HEK293 (cell line): ENCODE data around the gene SERPINE3.

Experiments used
- CTCF ChIA-PET: fragments of 350-600 bp; formaldehyde crosslinking; extraction: SDS; loops from one replicate; lab custom pipeline; 2021; ENCODE audit warnings: antibody characterized with exemption; lab: Yijun Ruan, JAX
- POLR2A ChIA-PET: fragments of 300-600 bp; formaldehyde crosslinking; extraction: SDS; loops from one replicate; lab custom pipeline; 2020; ENCODE audit warnings: antibody characterized with exemption, inconsistent platforms; lab: Yijun Ruan, JAX
- H3K27ac ChIP-seq: fragments of 200-500 bp; sonication (Bioruptor generic); 2 replicates; pipeline ENCODE4 v1.5.1; 2014; ENCODE audit warnings: low read depth, low read length, control low read depth, inconsistent platforms; ENCODE audit errors: extremely low read depth
- H3K36me3 ChIP-seq, 2 experiments: fragments of 200-500 bp in 1 of 2; sonication (Bioruptor generic) in 1 of 2; 1 replicate in 1 of 2; 2 replicates in 1 of 2; pipeline ENCODE4 v1.5.1; 2014 to 2017; ENCODE audit warnings: inconsistent platforms in 2 of 2, low read length in 2 of 2; ENCODE audit not compliant: control insufficient read depth in 2 of 2, insufficient read depth in 1 of 2
- H3K4me1 ChIP-seq: fragments of 200-500 bp; sonication (Bioruptor generic); 2 replicates; pipeline ENCODE4 v1.5.1; 2014; ENCODE audit warnings: mild to moderate bottlenecking, low read length, inconsistent platforms; ENCODE audit not compliant: control insufficient read depth, insufficient read depth
- H3K4me3 ChIP-seq: 2 replicates; pipeline ENCODE4 v1.5.1; 2011; ENCODE audit warnings: low read depth, mild to moderate bottlenecking, control low read depth, low read length, moderate library complexity
- H3K9me3 ChIP-seq: fragments of 200-500 bp; sonication (Bioruptor generic); 2 replicates; pipeline ENCODE4 v1.5.1; 2014; ENCODE audit warnings: low read depth, low read length, inconsistent platforms; ENCODE audit not compliant: control insufficient read depth, insufficient read depth
- GFI1B ChIP-seq: fragments of 450-650 bp; formaldehyde crosslinking; IDR thresholded peaks from 2 replicates; pipeline ENCODE4 v1.5.1; 2016; ENCODE audit warnings: missing biosample characterization, missing genetic modification characterization
- GLIS2 ChIP-seq: fragments of 450-650 bp; formaldehyde crosslinking; IDR thresholded peaks from 2 replicates; pipeline ENCODE4 v1.5.1; 2016; ENCODE audit warnings: missing biosample characterization, missing genetic modification characterization
- ZBTB11 ChIP-seq: fragments of 450-650 bp; formaldehyde crosslinking; conservative IDR thresholded peaks from 2 replicates; pipeline ENCODE4 v1.5.1; 2016; ENCODE audit warnings: low read depth, missing biosample characterization, missing genetic modification characterization
- ZBTB20 ChIP-seq: fragments of 450-650 bp; formaldehyde crosslinking; IDR thresholded peaks from 2 replicates; pipeline ENCODE4 v1.5.1; 2016; ENCODE audit warnings: missing biosample characterization, missing genetic modification characterization
- ZFP41 ChIP-seq: fragments of 450-650 bp; formaldehyde crosslinking; IDR thresholded peaks from 2 replicates; pipeline ENCODE4 v1.5.1; 2016; ENCODE audit warnings: missing biosample characterization, missing genetic modification characterization, borderline replicate concordance
- ZNF138 ChIP-seq: fragments of 450-650 bp; formaldehyde crosslinking; IDR thresholded peaks from 2 replicates; pipeline ENCODE4 v1.5.1; 2016; ENCODE audit warnings: missing biosample characterization, missing genetic modification characterization, borderline replicate concordance
- ZNF140 ChIP-seq: fragments of 450-650 bp; formaldehyde crosslinking; IDR thresholded peaks from 2 replicates; pipeline ENCODE4 v1.5.1; 2016; ENCODE audit warnings: missing biosample characterization, missing genetic modification characterization
- ZNF174 ChIP-seq: fragments of 450-650 bp; formaldehyde crosslinking; IDR thresholded peaks from 2 replicates; pipeline ENCODE4 v1.5.0; 2017; ENCODE audit warnings: missing biosample characterization, mild to moderate bottlenecking, missing genetic modification characterization
- ZNF37A ChIP-seq: fragments of 450-650 bp; IDR thresholded peaks from 2 replicates; pipeline ENCODE4 v1.5.1; 2018; ENCODE audit warnings: missing biosample characterization, missing genetic modification characterization
- ZNF391 ChIP-seq: fragments of 450-650 bp; formaldehyde crosslinking; IDR thresholded peaks from 2 replicates; pipeline ENCODE4 v1.5.1; 2016; ENCODE audit warnings: low read depth, missing biosample characterization, missing genetic modification characterization, borderline replicate concordance
- ZNF623 ChIP-seq: fragments of 450-650 bp; formaldehyde crosslinking; IDR thresholded peaks from 2 replicates; pipeline ENCODE4 v1.5.1; 2016; ENCODE audit warnings: missing biosample characterization, missing genetic modification characterization
- ZNF660 ChIP-seq: fragments of 450-650 bp; IDR thresholded peaks from 2 replicates; pipeline ENCODE4 v1.5.1; 2018; ENCODE audit warnings: missing biosample characterization, mild to moderate bottlenecking, missing genetic modification characterization
- TF ChIP-seq, protein P1 (sequence below): fragments of 450-650 bp; formaldehyde crosslinking; IDR thresholded peaks from 2 replicates; pipeline ENCODE4 v1.5.1; 2016; ENCODE audit warnings: missing biosample characterization, missing genetic modification characterization

Gene SERPINE3

DNA sequence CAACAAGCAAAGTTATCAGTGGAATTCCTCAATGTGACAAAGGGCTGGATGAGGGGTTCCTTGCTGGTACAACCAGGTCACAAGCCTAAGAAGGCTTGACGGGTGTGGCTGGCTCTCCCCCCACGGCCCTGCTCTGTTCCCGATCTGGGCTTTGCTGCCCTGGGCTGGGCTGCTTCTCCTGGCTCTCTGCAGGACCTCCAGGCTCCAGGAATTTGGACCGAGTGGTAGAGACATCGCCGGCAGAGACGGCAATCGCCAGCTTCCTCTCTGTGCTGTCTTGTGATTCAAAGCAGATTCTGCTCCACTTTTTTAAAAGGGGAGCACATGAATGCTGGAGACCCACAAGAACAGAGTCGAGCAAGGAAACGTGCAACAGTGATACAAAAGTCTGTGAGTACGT is at the start of gene SERPINE3:
SERPINE3 (plus strand) TSS at position 338 of the 400 bp plus-strand sequence. CDS start 1,401 bp downstream, outside the sequence.
- TF ChIP-seq, protein P1, sequence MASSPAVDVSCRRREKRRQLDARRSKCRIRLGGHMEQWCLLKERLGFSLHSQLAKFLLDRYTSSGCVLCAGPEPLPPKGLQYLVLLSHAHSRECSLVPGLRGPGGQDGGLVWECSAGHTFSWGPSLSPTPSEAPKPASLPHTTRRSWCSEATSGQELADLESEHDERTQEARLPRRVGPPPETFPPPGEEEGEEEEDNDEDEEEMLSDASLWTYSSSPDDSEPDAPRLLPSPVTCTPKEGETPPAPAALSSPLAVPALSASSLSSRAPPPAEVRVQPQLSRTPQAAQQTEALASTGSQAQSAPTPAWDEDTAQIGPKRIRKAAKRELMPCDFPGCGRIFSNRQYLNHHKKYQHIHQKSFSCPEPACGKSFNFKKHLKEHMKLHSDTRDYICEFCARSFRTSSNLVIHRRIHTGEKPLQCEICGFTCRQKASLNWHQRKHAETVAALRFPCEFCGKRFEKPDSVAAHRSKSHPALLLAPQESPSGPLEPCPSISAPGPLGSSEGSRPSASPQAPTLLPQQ = no peak
- TF ChIP-seq ZFP41 (no peak), ZNF623 (tag by site-specific recombination) (no peak), GLIS2 (tag by site-specific recombination) (no peak), ZNF174 (tag by site-specific recombination) (no peak)
- no peaks in the 10 kb centered on the region for H3K36me3 ChIP-seq
- no peak within 1 kb of the TSS for H3K4me3 ChIP-seq
- H3K4me1 ChIP-seq = no peaks in the 10 kb centered on the region
- no peaks in the 10 kb centered on the region for H3K9me3 ChIP-seq
- ChIA-PET POLR2A (no interaction called here), CTCF (no interaction called here)
- no peak within 1 kb of the TSS for H3K27ac ChIP-seq

- Histone ChIP-seq H3K9me3 (no peaks in the 10 kb centered on the region), H3K27ac (no peak overlapping the region), H3K4me1 (no peaks in the 10 kb centered on the region), H3K4me3 (no peak overlapping the region), H3K36me3 (no peaks in the 10 kb centered on the region)
- no peak for TF ChIP-seq ZNF37A
- TF ChIP-seq GFI1B (tag by site-specific recombination) = 0 out of 2 replicates have a peak, but pooled peaks have one; percentile 33
- CTCF ChIA-PET = interaction anchor here (1.6 kb wide), 1 partner anchor 165 kb away, joined by 5 read pairs; no protein-coding TSS in a partner anchor
- POLR2A ChIA-PET = no interaction called here
Measured at GRCh38 chr13:51291341-51291740, 48.1 kb upstream of the SERPINE3 start.

GRCh38 chr13:51292000-51292565 is 47.4 kb upstream of the SERPINE3 start:
- H3K4me1 ChIP-seq = no peaks in the 10 kb centered on the region
- no peak for TF ChIP-seq ZNF140 (tag by site-specific recombination)
- TF ChIP-seq ZFP41 = no peak
- TF ChIP-seq ZBTB11 (tag by site-specific recombination) = no peak
- TF ChIP-seq ZNF391 (tag by site-specific recombination) = no peak
- no peak overlapping the region for H3K4me3 ChIP-seq
- POLR2A ChIA-PET = no interaction called here
- H3K27ac ChIP-seq = no peak overlapping the region
- CTCF ChIA-PET = interaction anchor here (1.6 kb wide), 1 partner anchor 166 kb away, joined by 5 read pairs; no protein-coding TSS in a partner anchor
- H3K36me3 ChIP-seq = no peaks in the 10 kb centered on the region
- H3K9me3 ChIP-seq = no peaks in the 10 kb centered on the region

- TF ChIP-seq ZBTB20 = peak; percentile 37; the same call in 1 of the 2 replicates
- no peak for TF ChIP-seq ZNF660 (tag by site-specific recombination)
- TF ChIP-seq ZNF138 (tag by site-specific recombination) = no peak
- Histone ChIP-seq H3K4me1 (no peaks in the 10 kb centered on the region), H3K4me3 (no peak overlapping the region), H3K36me3 (no peaks in the 10 kb centered on the region), H3K9me3 (no peaks in the 10 kb centered on the region), H3K27ac (no peak overlapping the region)
- ChIA-PET CTCF (interaction anchor here (1.3 to 4.4 kb wide), 3 partner anchors 11 to 500 kb away, joined by 3 to 46 read pairs (median 4); no protein-coding TSS in a partner anchor), POLR2A (no interaction called here)
Measured at GRCh38 chr13:51297556-51297955, 41.9 kb upstream of the SERPINE3 start.
